ENCODE data around the gene ENOX1.

- TF ChIP-seq CTCF (IDR thresholded peaks at IDR 0.05) (no peak), POLR2A (IDR thresholded peaks at IDR 0.05) (no peak)
These were observed 518.9 kb downstream of the ENOX1 start for GRCh38 chr13:43267916-43268315.
